ENCODE data around the gene GSTA4.
"Not testable (repeated sequence)": the region's sequence is repeated elsewhere in the genome, so short reads cannot be mapped to it uniquely, and the experiment has no call there.

Gene GSTA4

GRCh38 chr6:53010504-53010903, 15.4 kb upstream of the GSTA4 start:
- no peak overlapping the region for H3K4me3 ChIP-seq (ENCODE audit: low read depth, low read length)
- DNase-seq (ENCODE audit: low read depth) = no peak
- no peak for TF ChIP-seq CTCF (IDR thresholded peaks at IDR 0.05; ENCODE audit: low read depth, low read length, missing control alignments)
- in situ Hi-C loops (cut with HindIII; ENCODE audit: low sequenced_read_pairs) = no loop called here

GRCh38 chr6:53009511-53009910, 14.4 kb upstream of the GSTA4 start:
- in situ Hi-C loops (cut with HindIII; ENCODE audit: low sequenced_read_pairs) = no loop called here
- no peak overlapping the region for H3K4me3 ChIP-seq (ENCODE audit: low read depth, low read length)
- no peak for DNase-seq (ENCODE audit: low read depth)
- no peak for TF ChIP-seq CTCF (IDR thresholded peaks at IDR 0.05; ENCODE audit: low read depth, low read length, missing control alignments)

GRCh38 chr6:53009056-53009455, 14.0 kb upstream of the GSTA4 start:
- no peak overlapping the region for H3K4me3 ChIP-seq (ENCODE audit: low read depth, low read length)
- TF ChIP-seq CTCF (IDR thresholded peaks at IDR 0.05; ENCODE audit: low read depth, low read length, missing control alignments) = no peak
- no peak for DNase-seq (ENCODE audit: low read depth)
- in situ Hi-C loops (cut with HindIII; ENCODE audit: low sequenced_read_pairs) = no loop called here

GRCh38 chr6:53008192-53008687, 13.2 kb upstream of the GSTA4 start:
- DNase-seq (ENCODE audit: low read depth); H3K4me3 ChIP-seq (ENCODE audit: low read depth, low read length); in situ Hi-C loops (cut with HindIII; ENCODE audit: low sequenced_read_pairs): not testable (repeated sequence)

- in situ Hi-C loops (cut with HindIII; ENCODE audit: low sequenced_read_pairs) = no loop called here
- no peak for TF ChIP-seq CTCF (IDR thresholded peaks at IDR 0.05; ENCODE audit: low read depth, low read length, missing control alignments)
- DNase-seq (ENCODE audit: low read depth) = no peak
- no peak overlapping the region for H3K4me3 ChIP-seq (ENCODE audit: low read depth, low read length)
These were observed 10.7 kb upstream of the GSTA4 start for GRCh38 chr6:53005663-53006250.

GRCh38 chr6:52999456-52999855, 4.4 kb upstream of the GSTA4 start:
- TF ChIP-seq CTCF (IDR thresholded peaks at IDR 0.05; ENCODE audit: low read depth, low read length, missing control alignments) = no peak
- H3K4me3 ChIP-seq (ENCODE audit: low read depth, low read length) = no peak overlapping the region
- DNase-seq (ENCODE audit: low read depth) = no peak
- in situ Hi-C loops (cut with HindIII; ENCODE audit: low sequenced_read_pairs) = no loop called here

- no peak overlapping the region for H3K4me3 ChIP-seq (ENCODE audit: low read depth, low read length)
- in situ Hi-C loops (cut with HindIII; ENCODE audit: low sequenced_read_pairs) = no loop called here
- DNase-seq (ENCODE audit: low read depth) = no peak
- TF ChIP-seq CTCF (IDR thresholded peaks at IDR 0.05; ENCODE audit: low read depth, low read length, missing control alignments) = no peak
These were observed 3.5 kb upstream of the GSTA4 start for GRCh38 chr6:52998603-52999002.
